ENCODE data around the gene TBC1D22A.
"Not testable (repeated sequence)": the region's sequence is repeated elsewhere in the genome, so short reads cannot be mapped to it uniquely, and the experiment has no call there.

Gene TBC1D22A

DNA sequence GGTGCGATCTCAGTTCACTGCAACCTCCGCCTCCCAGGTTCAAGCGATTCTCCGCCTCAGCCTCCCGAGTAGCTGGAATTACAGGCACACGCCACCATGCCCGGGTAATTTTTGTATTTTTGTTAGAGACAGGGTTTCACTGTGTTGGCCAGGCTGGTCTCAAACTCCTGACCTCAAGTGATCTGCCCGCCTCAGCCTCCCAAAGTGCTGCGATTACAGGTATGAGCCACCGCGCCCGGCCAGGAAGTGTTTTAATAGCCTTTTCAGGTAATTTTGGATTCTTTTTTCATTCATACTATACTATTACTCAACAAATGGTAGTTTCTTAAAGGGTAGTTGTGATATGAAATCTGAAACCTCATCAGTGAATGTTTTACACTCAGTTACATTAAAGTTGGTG, 216.2 kb downstream of the TBC1D22A start:
- not testable (repeated sequence) for FAIRE-seq

- no peak for FAIRE-seq
Measured at GRCh38 chr22:46979506-46979905, 217.1 kb downstream of the TBC1D22A start.

- FAIRE-seq: no peak
Measured at GRCh38 chr22:46980392-46980791, 217.9 kb downstream of the TBC1D22A start.

DNA sequence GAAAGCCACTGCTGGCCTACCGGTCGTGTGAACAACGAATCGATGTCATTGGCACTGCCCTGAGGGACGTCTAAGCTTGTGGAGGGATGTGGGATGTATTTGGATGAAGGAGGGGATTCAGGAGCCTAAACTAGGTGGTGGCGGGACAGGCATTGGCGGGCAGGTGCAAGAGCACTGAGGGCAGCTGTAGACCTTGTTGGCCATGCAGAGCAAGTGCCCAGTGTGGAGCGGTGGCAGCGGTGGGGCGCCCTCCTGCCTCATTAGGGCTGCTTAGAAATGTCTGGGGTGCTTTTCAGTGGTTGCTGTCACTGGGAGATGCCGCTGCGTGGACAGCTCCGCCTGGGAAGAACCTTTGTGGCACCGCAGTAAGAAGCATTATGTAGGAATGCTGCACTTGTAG, 220.2 kb downstream of the TBC1D22A start:
- FAIRE-seq: no peak

DNA sequence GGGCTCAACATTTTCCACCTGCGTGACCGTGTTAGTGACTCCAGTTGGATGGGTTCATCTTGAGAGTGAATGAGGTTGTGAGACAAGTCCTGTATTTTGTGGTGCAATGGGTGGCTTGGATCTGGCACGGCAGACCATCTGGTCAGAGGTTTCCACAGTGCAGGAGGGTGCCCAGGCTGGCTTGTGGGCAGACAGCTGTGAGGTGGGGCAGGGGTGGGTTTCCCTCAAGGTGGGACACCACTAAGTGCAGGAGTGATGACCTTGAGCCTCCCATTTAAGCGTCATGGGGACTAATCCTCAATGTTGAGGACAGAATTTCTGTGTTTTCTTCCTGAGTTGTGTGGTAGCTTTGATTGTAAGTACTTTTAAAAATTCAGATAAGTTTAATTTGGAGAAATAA, 220.6 kb downstream of the TBC1D22A start:
- FAIRE-seq: no peak

GRCh38 chr22:46984751-46985506, 222.5 kb downstream of the TBC1D22A start:
- no peak for FAIRE-seq

DNA sequence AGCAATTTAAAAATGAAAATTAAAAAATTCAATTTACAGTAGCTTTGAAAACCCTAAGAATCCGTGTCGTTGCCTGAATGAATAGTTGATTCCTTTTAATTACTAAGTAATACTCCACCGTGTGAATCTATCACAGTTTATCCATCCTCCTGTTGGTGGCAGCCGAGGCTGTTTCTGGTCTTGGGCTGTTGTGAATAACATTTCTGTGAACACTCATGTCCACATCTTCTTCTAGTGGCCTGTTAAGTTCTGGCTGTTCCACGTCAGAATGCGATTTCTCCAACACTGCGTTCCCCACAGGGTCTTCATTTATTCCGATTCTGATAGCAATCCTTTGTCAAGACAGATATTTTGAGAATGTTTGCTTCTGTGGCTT, 223.0 kb downstream of the TBC1D22A start:
- FAIRE-seq: no peak

GRCh38 chr22:46986788-46987187, 224.3 kb downstream of the TBC1D22A start:
- FAIRE-seq: no peak

DNA sequence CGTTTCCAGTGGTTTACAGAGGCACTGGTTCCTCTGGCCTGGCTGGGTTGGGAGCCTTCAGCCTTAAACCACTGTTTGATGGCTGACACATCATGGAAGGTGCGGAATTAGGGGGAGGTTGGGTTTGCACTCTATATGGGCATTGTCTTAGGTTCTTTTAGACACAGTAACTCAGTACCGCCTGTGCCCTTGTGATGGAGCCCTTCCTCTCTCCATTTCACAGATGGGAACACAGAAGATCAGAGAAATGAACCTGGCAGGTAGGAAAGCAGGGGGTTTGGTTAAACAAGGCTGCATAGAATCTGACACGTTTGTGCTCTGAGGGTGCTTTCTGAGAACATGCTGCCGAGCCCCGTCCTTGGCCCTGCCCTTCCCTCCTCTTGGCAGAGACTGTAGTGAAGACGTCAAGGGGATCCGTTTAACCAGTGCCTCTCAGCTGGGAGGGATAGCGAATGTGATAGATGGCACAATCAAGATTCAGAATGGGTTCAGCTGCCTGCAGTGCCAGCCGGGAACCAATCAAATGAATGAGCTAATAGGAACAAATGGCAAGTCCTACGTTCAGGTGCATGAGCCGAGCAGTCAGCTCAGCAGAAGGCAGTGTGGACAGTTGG, 228.6 kb downstream of the TBC1D22A start:
- FAIRE-seq: no peak

DNA sequence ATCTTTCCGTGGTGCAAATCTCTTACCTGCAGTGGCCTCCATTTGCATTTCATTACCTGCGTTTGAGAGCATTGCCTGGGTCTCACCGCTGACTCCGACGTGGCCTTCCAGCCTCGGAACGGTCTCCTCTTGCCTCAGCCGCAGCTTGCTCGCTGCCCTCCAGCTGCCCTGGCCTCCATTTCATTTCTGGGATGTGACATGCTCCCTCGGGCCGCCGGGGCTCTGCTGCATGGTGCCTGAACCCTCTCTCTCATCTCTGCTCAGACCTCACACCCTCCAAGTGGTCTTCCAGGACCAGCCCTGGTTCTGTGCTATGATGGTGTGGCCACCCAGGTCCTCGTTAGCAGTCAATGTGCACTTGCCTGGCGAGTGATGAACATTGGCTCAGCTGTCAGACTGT, 229.2 kb downstream of the TBC1D22A start:
- FAIRE-seq: no peak

DNA sequence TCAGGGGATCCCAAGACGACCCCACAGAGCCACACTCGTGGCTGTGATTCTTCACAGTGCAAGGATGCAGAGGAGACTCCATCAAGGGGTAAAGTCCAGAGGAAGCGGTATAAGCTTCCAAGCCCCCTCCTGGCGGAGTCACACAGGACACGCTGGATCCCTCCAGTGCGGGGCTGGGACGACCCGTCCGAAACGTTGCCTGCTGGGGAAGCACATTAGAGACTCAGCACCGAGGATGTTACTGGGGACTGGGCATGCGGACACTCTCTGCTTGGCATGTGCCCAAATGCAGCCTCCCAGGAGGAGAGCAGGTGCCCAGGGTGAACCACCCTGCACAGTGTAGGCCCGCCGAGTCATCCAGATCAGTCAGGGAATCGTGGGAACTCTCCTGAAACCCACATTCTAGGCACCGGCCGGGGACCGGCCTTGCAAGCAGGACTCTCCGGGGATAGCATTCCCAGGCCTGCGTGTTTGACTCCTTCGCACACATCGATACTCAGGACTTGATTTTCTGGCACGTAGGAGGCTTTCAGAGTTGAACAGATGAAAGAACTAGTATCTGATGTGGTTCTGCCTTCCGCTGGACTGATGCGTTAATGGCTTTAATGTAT, 229.8 kb downstream of the TBC1D22A start:
- FAIRE-seq: no peak

DNA sequence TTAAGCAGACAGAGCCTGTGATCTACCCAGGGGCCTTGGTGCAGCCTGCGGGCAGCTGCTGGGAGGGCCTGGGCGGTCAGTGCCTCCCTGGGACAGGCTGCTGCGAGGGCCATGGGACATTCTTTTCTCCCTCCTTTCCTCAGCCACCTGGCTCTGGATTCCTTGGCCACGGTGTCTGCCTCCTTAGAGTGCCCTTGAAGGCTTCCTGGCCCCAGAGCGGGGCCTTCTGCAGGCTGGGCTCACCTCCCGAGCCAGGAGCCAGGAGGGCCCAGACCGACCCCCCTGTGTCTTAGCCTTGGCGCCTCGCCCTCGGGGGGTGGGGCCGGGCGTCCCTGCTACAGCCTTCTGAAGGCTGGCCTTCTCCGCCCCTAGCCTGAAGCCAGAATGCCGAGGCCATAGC, 231.2 kb downstream of the TBC1D22A start:
- no peak for FAIRE-seq

DNA sequence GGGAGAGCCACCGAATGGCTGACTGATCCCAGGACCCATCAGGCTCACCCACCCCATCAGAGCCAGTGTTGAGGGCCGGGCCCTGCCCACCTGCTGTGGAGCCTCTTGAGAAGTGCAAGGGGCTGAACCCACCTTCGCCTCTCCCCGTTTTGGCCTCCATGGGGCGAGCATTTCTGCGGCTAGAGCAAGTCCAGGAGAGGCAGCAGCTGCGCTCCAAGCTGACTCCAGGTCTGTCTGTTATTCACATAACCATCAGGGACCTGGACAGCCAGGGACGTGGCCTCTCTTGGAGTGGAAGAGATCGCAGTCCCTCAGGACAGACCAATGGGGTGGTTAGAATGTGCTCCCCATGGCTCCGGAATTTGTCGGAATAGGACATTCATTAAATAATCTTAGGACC, 231.8 kb downstream of the TBC1D22A start:
- no peak for FAIRE-seq

GRCh38 chr22:46994983-46995382, 232.5 kb downstream of the TBC1D22A start:
- FAIRE-seq: no peak

- no peak for FAIRE-seq
Measured at GRCh38 chr22:46995501-46996360, 233.3 kb downstream of the TBC1D22A start.

DNA sequence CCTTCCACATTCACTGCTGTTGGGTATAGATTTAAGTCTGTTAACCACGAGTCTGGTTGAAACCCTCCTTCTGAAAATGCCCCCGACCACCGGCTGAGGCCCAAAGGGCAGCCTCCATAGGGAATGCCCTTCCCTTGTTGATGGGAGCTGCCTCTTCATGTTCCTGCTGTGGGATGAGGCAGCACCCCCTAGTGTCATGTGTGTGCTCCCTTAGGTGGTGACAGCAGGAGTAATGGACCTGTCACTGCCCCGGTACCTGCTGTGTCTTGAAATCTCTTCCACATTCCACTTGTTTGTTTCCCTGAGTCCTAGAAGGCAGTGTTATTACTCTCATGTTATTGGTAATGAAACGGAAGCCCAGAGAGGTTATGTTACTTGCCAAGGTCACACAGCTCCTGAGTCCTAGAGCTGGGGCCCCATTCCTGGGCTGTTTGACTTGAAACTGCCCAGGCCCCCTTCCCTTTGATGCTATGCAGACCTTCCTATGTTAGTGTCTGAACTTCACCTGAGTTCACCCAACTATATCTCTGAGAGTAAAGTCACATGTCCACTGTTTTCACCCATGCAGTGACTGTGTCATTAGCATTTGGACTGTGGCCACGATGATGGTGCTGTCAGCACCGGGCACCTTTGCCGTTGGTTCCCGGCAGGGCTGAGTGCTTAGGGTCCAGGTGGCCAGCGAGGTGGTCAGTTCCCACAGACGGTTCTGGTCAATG, 234.3 kb downstream of the TBC1D22A start:
- no peak for FAIRE-seq

DNA sequence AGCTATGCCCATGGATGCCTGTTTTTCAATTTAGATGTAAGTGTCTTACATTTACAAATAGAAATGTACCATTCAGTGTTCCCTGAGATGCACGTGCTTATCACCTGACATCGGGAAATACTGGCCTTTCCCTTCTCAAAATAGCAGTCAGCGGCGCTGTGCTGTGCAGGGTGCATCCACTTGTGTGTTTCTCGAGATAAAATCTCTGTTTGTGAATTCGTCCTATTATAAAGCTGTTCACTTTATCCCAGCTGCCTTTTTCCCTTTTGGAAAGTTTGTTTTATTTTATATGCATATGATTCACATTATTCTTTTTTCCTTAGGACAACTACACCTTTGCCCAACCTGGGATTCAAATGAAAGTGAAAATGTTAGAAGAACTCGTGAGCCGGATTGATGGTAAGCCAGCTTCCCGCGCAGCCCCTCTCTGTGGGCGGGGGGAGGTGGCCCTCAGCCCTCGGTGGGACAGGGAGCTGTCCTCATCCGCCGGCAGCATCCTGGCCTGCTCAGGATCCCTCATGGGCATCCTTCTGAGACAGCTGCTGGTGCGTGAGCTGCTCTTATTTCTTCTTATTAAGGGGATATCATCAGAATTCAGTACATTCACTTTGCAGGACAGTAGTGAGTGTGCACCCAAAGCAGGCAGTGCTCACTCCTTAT, 235.0 kb downstream of the TBC1D22A start:
- no peak for FAIRE-seq

- FAIRE-seq: no peak
Measured at GRCh38 chr22:46998331-46998730, 235.9 kb downstream of the TBC1D22A start.

GRCh38 chr22:47000256-47000655, 237.8 kb downstream of the TBC1D22A start:
- no peak for FAIRE-seq

GRCh38 chr22:47000888-47001287, 238.4 kb downstream of the TBC1D22A start:
- no peak for FAIRE-seq

DNA sequence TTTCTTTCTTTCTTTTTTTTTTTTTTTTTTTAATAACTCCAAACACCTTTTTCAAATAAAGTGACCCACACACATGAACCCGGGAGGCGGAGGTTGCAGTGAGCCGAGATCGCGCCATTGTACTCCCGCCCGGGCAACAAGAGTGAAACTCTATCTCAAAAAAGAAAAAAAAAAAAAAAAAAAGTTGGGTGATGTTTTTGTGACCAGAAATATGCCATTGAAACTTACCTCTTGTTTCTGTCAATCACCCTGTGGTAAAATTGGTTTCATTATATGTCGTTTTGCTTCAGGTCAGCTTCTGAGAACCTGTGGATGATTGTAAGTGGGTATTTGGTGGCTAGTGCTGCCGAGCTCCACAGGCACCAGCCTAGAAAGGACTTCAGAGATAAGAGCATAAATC, 238.8 kb downstream of the TBC1D22A start:
- FAIRE-seq: no peak

DNA sequence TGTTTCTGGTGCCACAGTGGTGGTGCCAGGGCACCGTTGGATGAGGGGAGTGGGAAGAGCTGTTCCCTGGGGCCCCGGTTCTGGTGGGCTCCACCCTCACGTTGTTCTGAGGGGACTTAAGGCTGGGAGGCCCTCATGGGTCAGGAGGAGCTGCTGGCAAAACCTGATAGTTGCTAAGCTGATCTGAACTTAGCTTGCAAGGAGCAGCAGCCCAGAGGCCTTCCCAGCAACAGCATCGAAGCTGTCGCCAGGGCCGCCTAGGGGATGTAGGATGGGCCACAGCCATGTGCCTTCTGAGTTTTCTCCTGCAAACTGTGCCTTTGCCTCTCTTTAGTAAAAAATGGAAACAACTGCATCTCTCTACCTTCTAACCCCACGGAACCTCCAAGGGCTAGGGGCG, 240.2 kb downstream of the TBC1D22A start:
- FAIRE-seq: no peak
